ENCODE results near the gene CLDN6.

Gene CLDN6

GRCh38 chr16:3059041-3059722 is 41.2 kb upstream of the CLDN6 start:
- Histone ChIP-seq H3K4me2 (ENCODE audit: low read length) (peak overlapping the region; percentile 87), H2BK120ac (ENCODE audit: insufficient read depth, low read length, poor library complexity) (peak overlapping the region; percentile 95), H4K12ac (ENCODE audit: low read depth, low read length) (peak overlapping the region; percentile 99), H3K27me3 (ENCODE audit: insufficient read depth, low read length) (no peaks in the 10 kb centered on the region), H2BK12ac (ENCODE audit: low read length) (peak overlapping the region; percentile 74), H4K91ac (ENCODE audit: low read depth, low read length) (peak overlapping the region; percentile 97), H3K9ac (ENCODE audit: low read length) (peak overlapping the region; percentile 80), H3K18ac (ENCODE audit: low read length) (peak overlapping the region; percentile 98), H2BK5ac (ENCODE audit: low read depth, low read length, poor library complexity) (peak overlapping the region; percentile 54), H3K27ac (ENCODE audit: low read depth, low read length) (peak overlapping the region; percentile 46), H3K14ac (ENCODE audit: low read length) (peak overlapping the region; percentile 99), H3K23ac (ENCODE audit: low read length) (no peak overlapping the region), H3K4me3 (ENCODE audit: low read depth, low read length) (peak overlapping the region; percentile 88), H3K36me3 (ENCODE audit: control insufficient read depth in 1 of 2, insufficient read depth in 2 of 2, low read length in 2 of 2) (peaks cover 2 to 4% of the 10 kb centered on the region in 2 experiments), H3K79me1 (ENCODE audit: low read length) (peaks cover 10% of the 10 kb centered on the region), H3K4ac (ENCODE audit: low read depth, low read length) (peak overlapping the region; percentile 80), H2AFZ (ENCODE audit: insufficient read depth, low read length, poor library complexity) (peak overlapping the region; percentile 95), H3K4me1 (ENCODE audit: control insufficient read depth in 1 of 2, insufficient read depth in 2 of 2, low read length in 2 of 2) (peaks cover 10 to 11% of the 10 kb centered on the region in 2 experiments), H3K9me3 (ENCODE audit: insufficient read depth, low read depth, low read length) (no peaks in the 10 kb centered on the region), H3K79me2 (ENCODE audit: control insufficient read depth, insufficient read depth, low read length, poor library complexity) (peaks cover 5% of the 10 kb centered on the region), H4K8ac (ENCODE audit: low read depth, low read length) (peak overlapping the region; percentile 100), H2AK5ac (ENCODE audit: low read length) (peak overlapping the region; percentile 57)
- peak; percentile 93 to 96 for DNase-seq
- WGBS (ENCODE audit: extremely low coverage, insufficient coverage, insufficient read length), result no CpG with 5 or more reads among the region's 67 CpGs

- Histone ChIP-seq H2AFZ (ENCODE audit: insufficient read depth, low read length, poor library complexity) (peak overlapping the region; percentile 95), H2BK120ac (ENCODE audit: insufficient read depth, low read length, poor library complexity) (peak overlapping the region; percentile 95), H3K79me1 (ENCODE audit: low read length) (peaks cover 10% of the 10 kb centered on the region), H4K12ac (ENCODE audit: low read depth, low read length) (peak overlapping the region; percentile 99), H2BK5ac (ENCODE audit: low read depth, low read length, poor library complexity) (no peak overlapping the region), H3K27me3 (ENCODE audit: insufficient read depth, low read length) (no peaks in the 10 kb centered on the region), H4K8ac (ENCODE audit: low read depth, low read length) (peak overlapping the region; percentile 100), H3K79me2 (ENCODE audit: control insufficient read depth, insufficient read depth, low read length, poor library complexity) (peaks cover 5% of the 10 kb centered on the region), H3K4ac (ENCODE audit: low read depth, low read length) (peak overlapping the region; percentile 80), H3K18ac (ENCODE audit: low read length) (peak overlapping the region; percentile 98), H3K4me1 (ENCODE audit: control insufficient read depth in 1 of 2, insufficient read depth in 2 of 2, low read length in 2 of 2) (peaks cover 10 to 11% of the 10 kb centered on the region in 2 experiments), H3K9ac (ENCODE audit: low read length) (peak overlapping the region; percentile 80), H2BK12ac (ENCODE audit: low read length) (no peak overlapping the region), H3K23ac (ENCODE audit: low read length) (no peak overlapping the region), H3K4me3 (ENCODE audit: low read depth, low read length) (peak overlapping the region; percentile 88), H3K4me2 (ENCODE audit: low read length) (peak overlapping the region; percentile 87), H4K91ac (ENCODE audit: low read depth, low read length) (peak overlapping the region; percentile 97), H3K9me3 (ENCODE audit: insufficient read depth, low read depth, low read length) (no peaks in the 10 kb centered on the region), H3K27ac (ENCODE audit: low read depth, low read length) (no peak overlapping the region), H3K14ac (ENCODE audit: low read length) (peak overlapping the region; percentile 99), H3K36me3 (ENCODE audit: control insufficient read depth in 1 of 2, insufficient read depth in 2 of 2, low read length in 2 of 2) (peaks cover 2 to 7% of the 10 kb centered on the region in 2 experiments), H2AK5ac (ENCODE audit: low read length) (no peak overlapping the region)
- peak in 1 of 2 donors; percentile 27 for DNase-seq
- WGBS (ENCODE audit: extremely low coverage, insufficient coverage, insufficient read length), result no CpG with 5 or more reads among the region's 77 CpGs
Measured at GRCh38 chr16:3058139-3059030, 40.4 kb upstream of the CLDN6 start.

- no peak overlapping the region for H3K18ac ChIP-seq (ENCODE audit: low read length)
- H2AK5ac ChIP-seq (ENCODE audit: low read length), result no peak overlapping the region
- no peak overlapping the region for H3K9ac ChIP-seq (ENCODE audit: low read length)
- no peak for DNase-seq
- peak overlapping the region; percentile 87 for H3K4me2 ChIP-seq (ENCODE audit: low read length)
- no peak overlapping the region for H2AFZ ChIP-seq (ENCODE audit: insufficient read depth, low read length, poor library complexity)
- H3K4ac ChIP-seq (ENCODE audit: low read depth, low read length), result no peak overlapping the region
- no peak overlapping the region for H3K14ac ChIP-seq (ENCODE audit: low read length)
- H3K27ac ChIP-seq (ENCODE audit: low read depth, low read length), result no peak overlapping the region
- no CpG with 5 or more reads among the region's 22 CpGs for WGBS (ENCODE audit: extremely low coverage, insufficient coverage, insufficient read length)
- H3K36me3 ChIP-seq (ENCODE audit: control insufficient read depth in 1 of 2, insufficient read depth in 2 of 2, low read length in 2 of 2), result peaks cover 2 to 7% of the 10 kb centered on the region in 2 experiments
- H4K91ac ChIP-seq (ENCODE audit: low read depth, low read length), result no peak overlapping the region
- H3K9me3 ChIP-seq (ENCODE audit: insufficient read depth, low read depth, low read length), result no peaks in the 10 kb centered on the region
- H2BK5ac ChIP-seq (ENCODE audit: low read depth, low read length, poor library complexity), result no peak overlapping the region
- H3K79me2 ChIP-seq (ENCODE audit: control insufficient read depth, insufficient read depth, low read length, poor library complexity), result peaks cover 5% of the 10 kb centered on the region
- H4K8ac ChIP-seq (ENCODE audit: low read depth, low read length), result no peak overlapping the region
- no peak overlapping the region for H2BK12ac ChIP-seq (ENCODE audit: low read length)
- no peak overlapping the region for H3K4me3 ChIP-seq (ENCODE audit: low read depth, low read length)
- H3K27me3 ChIP-seq (ENCODE audit: insufficient read depth, low read length), result no peaks in the 10 kb centered on the region
- H3K4me1 ChIP-seq (ENCODE audit: control insufficient read depth in 1 of 2, insufficient read depth in 2 of 2, low read length in 2 of 2), result peaks cover 10 to 11% of the 10 kb centered on the region in 2 experiments
- peaks cover 10% of the 10 kb centered on the region for H3K79me1 ChIP-seq (ENCODE audit: low read length)
- H3K23ac ChIP-seq (ENCODE audit: low read length), result no peak overlapping the region
- H2BK120ac ChIP-seq (ENCODE audit: insufficient read depth, low read length, poor library complexity), result no peak overlapping the region
- H4K12ac ChIP-seq (ENCODE audit: low read depth, low read length), result no peak overlapping the region
Measured at GRCh38 chr16:3057181-3058138, 39.5 kb upstream of the CLDN6 start.
